Measurements from ENCODE around the gene USP13. TPM values are rescaled to one million over a fixed set of nuclear protein-coding genes. Genes with fewer than 3 reads are reported as not detected.
A peak's percentile ranks its signal among the peaks of the same experiment; 100 is the strongest.

USP13 gene
- total RNA-seq, 1 donor = 12.7 TPM

DNA sequence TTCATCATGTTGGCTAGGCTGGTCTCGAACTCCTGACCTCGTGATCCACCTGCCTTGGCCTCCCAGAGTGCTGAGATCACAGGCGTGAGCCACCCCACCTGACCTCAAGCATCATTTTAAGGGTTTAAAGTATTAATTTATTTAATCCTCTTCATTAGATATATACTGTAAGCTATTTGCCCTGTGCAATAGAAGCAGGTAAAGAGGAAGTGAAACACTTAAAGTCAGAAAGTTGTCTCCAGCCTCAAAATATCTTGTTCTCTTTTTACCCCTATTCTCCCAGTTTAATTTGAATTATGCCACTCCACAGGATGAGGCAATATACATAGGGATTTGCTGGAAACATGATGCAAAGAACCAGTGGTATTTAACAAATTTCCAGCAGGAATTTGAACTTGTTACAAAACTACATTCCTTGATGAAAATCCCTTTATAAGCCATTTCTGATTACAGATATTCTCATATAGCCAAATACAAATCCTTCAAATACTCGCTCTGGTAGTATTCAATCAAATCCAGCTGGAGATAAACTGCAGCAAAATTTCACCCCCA, 46.2 kb upstream of the USP13 start:
- no peaks in the 10 kb centered on the region for H3K9me3 ChIP-seq (ENCODE audit: low read depth, low read length)
- H3K4me1 ChIP-seq (ENCODE audit: insufficient read depth, low read length) = peaks cover 16% of the 10 kb centered on the region
- no peak overlapping the region for H3K27ac ChIP-seq (ENCODE audit: low read depth, low read length)
- H3K27me3 ChIP-seq (ENCODE audit: insufficient read depth, low read length) = no peaks in the 10 kb centered on the region
- no peak for DNase-seq (ENCODE audit: insufficient read length, low spot score, missing footprints)
- H3K79me2 ChIP-seq (ENCODE audit: insufficient read depth, low read length) = peaks cover 85% of the 10 kb centered on the region
- H3K36me3 ChIP-seq (ENCODE audit: insufficient read depth, low read length) = peaks cover 20% of the 10 kb centered on the region
- H3K4me3 ChIP-seq (ENCODE audit: insufficient read depth, low read length) = no peak overlapping the region
- peaks cover 3% of the 10 kb centered on the region for H4K20me1 ChIP-seq (ENCODE audit: insufficient read depth, low read length)
- no peak overlapping the region for H2AFZ ChIP-seq (ENCODE audit: low read length)
- H3K4me2 ChIP-seq (ENCODE audit: insufficient read depth, low read length) = no peak overlapping the region
- TF ChIP-seq, protein P1, sequence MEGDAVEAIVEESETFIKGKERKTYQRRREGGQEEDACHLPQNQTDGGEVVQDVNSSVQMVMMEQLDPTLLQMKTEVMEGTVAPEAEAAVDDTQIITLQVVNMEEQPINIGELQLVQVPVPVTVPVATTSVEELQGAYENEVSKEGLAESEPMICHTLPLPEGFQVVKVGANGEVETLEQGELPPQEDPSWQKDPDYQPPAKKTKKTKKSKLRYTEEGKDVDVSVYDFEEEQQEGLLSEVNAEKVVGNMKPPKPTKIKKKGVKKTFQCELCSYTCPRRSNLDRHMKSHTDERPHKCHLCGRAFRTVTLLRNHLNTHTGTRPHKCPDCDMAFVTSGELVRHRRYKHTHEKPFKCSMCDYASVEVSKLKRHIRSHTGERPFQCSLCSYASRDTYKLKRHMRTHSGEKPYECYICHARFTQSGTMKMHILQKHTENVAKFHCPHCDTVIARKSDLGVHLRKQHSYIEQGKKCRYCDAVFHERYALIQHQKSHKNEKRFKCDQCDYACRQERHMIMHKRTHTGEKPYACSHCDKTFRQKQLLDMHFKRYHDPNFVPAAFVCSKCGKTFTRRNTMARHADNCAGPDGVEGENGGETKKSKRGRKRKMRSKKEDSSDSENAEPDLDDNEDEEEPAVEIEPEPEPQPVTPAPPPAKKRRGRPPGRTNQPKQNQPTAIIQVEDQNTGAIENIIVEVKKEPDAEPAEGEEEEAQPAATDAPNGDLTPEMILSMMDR (IDR thresholded peaks at IDR 0.05; ENCODE audit: extremely low read depth, low read depth, low read length) = no peak

DNA sequence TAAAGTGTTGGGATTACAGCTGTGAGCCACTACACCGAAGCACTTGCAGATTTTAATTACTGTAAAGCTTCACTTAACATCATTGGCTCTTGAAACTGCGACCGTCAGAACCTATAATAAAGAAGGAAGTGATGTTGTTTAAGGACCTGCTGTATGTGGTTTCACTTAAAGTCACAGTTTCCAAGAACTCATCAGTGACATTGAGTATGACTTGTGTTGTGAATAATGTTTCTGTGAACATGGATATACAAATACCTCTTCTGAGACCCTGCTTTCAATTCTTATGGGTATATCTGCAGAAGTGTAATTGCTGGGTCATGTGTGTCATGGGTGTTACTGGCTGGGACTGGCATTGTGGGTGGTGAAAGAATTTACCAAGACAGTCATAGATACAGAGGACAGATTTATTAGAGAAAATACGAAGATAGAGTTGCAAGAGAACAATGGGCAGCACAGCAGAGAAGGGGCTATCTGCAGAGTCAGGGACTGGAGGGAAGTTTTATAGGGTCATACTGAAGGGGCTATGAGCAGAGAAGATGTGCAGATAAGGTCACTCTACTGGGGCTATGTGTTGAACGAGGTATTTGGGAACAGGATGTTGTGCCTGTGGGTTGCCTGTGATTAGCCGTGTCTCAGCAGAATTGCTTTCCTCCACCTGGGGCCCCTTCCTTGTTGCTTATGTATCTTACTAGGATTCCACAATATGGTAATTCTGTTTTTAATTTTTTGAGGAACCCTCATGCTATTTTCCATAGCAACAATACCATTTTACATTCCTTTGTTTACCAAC, 43.7 kb upstream of the USP13 start:
- Histone ChIP-seq H3K9me3 (ENCODE audit: low read depth, low read length) (no peaks in the 10 kb centered on the region), H3K4me3 (ENCODE audit: insufficient read depth, low read length) (no peak overlapping the region), H4K20me1 (ENCODE audit: insufficient read depth, low read length) (no peaks in the 10 kb centered on the region), H3K27ac (ENCODE audit: low read depth, low read length) (no peak overlapping the region), H2AFZ (ENCODE audit: low read length) (no peak overlapping the region), H3K4me1 (ENCODE audit: insufficient read depth, low read length) (peaks cover 16% of the 10 kb centered on the region), H3K4me2 (ENCODE audit: insufficient read depth, low read length) (no peak overlapping the region), H3K27me3 (ENCODE audit: insufficient read depth, low read length) (no peaks in the 10 kb centered on the region), H3K79me2 (ENCODE audit: insufficient read depth, low read length) (peaks cover 67% of the 10 kb centered on the region), H3K36me3 (ENCODE audit: insufficient read depth, low read length) (peaks cover 15% of the 10 kb centered on the region)
- DNase-seq (ENCODE audit: insufficient read length, low spot score, missing footprints) = no peak
- TF ChIP-seq, protein P1 (IDR thresholded peaks at IDR 0.05; ENCODE audit: extremely low read depth, low read depth, low read length) = no peak

DNA sequence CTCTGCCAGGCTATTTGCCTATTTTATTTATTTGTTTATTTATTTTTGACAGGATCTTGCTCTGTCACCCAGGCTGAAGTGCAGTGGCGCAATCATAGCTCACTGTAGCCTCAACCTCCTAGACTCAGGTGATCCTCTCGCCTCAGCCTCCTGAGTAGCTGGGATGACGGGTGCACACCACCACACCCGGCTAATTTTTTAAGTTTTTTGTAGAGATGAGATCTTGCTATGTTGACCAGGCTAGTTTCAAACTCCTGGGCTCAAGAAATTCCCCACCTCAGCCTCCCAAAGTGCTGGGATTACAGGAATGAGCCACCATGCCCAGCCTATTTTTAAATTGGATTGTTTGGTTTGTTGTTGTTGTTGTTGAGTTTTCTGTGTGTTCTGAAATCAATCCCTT, 42.8 kb upstream of the USP13 start:
- Histone ChIP-seq H4K20me1 (ENCODE audit: insufficient read depth, low read length) (no peaks in the 10 kb centered on the region), H3K36me3 (ENCODE audit: insufficient read depth, low read length) (peaks cover 15% of the 10 kb centered on the region), H3K27me3 (ENCODE audit: insufficient read depth, low read length) (no peaks in the 10 kb centered on the region), H3K4me3 (ENCODE audit: insufficient read depth, low read length) (no peak overlapping the region), H3K4me2 (ENCODE audit: insufficient read depth, low read length) (no peak overlapping the region), H3K9me3 (ENCODE audit: low read depth, low read length) (no peaks in the 10 kb centered on the region), H3K4me1 (ENCODE audit: insufficient read depth, low read length) (peaks cover 21% of the 10 kb centered on the region), H2AFZ (ENCODE audit: low read length) (no peak overlapping the region), H3K27ac (ENCODE audit: low read depth, low read length) (no peak overlapping the region), H3K79me2 (ENCODE audit: insufficient read depth, low read length) (peaks cover 62% of the 10 kb centered on the region)
- TF ChIP-seq, protein P1 (IDR thresholded peaks at IDR 0.05; ENCODE audit: extremely low read depth, low read depth, low read length) = no peak
- DNase-seq (ENCODE audit: insufficient read length, low spot score, missing footprints) = no peak

DNA sequence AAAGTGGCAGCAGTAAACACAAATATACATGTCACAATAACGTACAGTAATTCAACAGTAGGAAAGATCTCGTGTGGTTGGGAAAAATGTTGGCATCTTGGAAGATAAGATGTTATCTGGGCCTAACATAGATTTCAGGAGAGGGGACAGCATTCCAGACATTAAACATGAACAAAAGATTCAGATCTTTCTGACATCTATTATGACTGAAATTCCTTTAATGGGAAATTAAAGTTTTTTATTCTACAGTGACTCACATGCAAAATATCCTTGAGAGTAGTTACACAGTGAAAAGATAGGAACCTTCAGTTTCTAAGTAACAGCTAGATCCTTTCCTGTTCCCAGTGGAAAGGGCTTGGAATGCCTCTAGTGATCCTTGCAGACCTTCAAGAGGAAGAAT, 39.0 kb upstream of the USP13 start:
- H3K79me2 ChIP-seq (ENCODE audit: insufficient read depth, low read length) = peaks cover 31% of the 10 kb centered on the region
- TF ChIP-seq, protein P1 (IDR thresholded peaks at IDR 0.05; ENCODE audit: extremely low read depth, low read depth, low read length) = no peak
- H3K4me3 ChIP-seq (ENCODE audit: insufficient read depth, low read length) = peak overlapping the region; percentile 3
- DNase-seq (ENCODE audit: insufficient read length, low spot score, missing footprints) = peak; percentile 81
- H3K4me1 ChIP-seq (ENCODE audit: insufficient read depth, low read length) = peaks cover 23% of the 10 kb centered on the region
- H3K9me3 ChIP-seq (ENCODE audit: low read depth, low read length) = no peaks in the 10 kb centered on the region
- no peaks in the 10 kb centered on the region for H3K27me3 ChIP-seq (ENCODE audit: insufficient read depth, low read length)
- H2AFZ ChIP-seq (ENCODE audit: low read length) = peak overlapping the region; percentile 29
- peak overlapping the region; percentile 37 for H3K4me2 ChIP-seq (ENCODE audit: insufficient read depth, low read length)
- peaks cover 18% of the 10 kb centered on the region for H3K36me3 ChIP-seq (ENCODE audit: insufficient read depth, low read length)
- peak overlapping the region; percentile 75 for H3K27ac ChIP-seq (ENCODE audit: low read depth, low read length)
- no peaks in the 10 kb centered on the region for H4K20me1 ChIP-seq (ENCODE audit: insufficient read depth, low read length)
